Measurements from ENCODE around the gene SLC30A5.
"Not testable (repeated sequence)": the region's sequence is repeated elsewhere in the genome, so short reads cannot be mapped to it uniquely, and the experiment has no call there.

SLC30A5 gene

GRCh38 chr5:69092969-69093368, 845 bp upstream of the SLC30A5 start:
- H3K4me1 ChIP-seq = peaks cover 5% of the 10 kb centered on the region

GRCh38 chr5:69099302-69099701, 5.5 kb downstream of the SLC30A5 start:
- Histone ChIP-seq H3K9ac (no peak overlapping the region), H3K9me3 (ENCODE audit: control insufficient read depth, low read length) (no peaks in the 10 kb centered on the region), H3K27me3 (ENCODE audit: control insufficient read depth, insufficient read depth, low read length) (no peaks in the 10 kb centered on the region), H3K4me1 (peaks cover 5% of the 10 kb centered on the region), H3K4me3 (ENCODE audit: low read depth, low read length) (no peak overlapping the region), H3K36me3 (ENCODE audit: control insufficient read depth, insufficient read depth, low read length) (no peaks in the 10 kb centered on the region), H3K79me2 (peaks cover 25% of the 10 kb centered on the region), H2AFZ (no peak overlapping the region), H3K27ac (no peak overlapping the region), H3K4me2 (ENCODE audit: low read length) (no peak overlapping the region)
- no peak for TF ChIP-seq CTCF (IDR thresholded peaks at IDR 0.05)

More at GRCh38 chr5:69092969-69093368, 845 bp upstream of the SLC30A5 start:
- Histone ChIP-seq H3K36me3 (ENCODE audit: control insufficient read depth, insufficient read depth, low read length) (no peaks in the 10 kb centered on the region), H3K4me2 (ENCODE audit: low read length) (no peak overlapping the region), H2AFZ (peak overlapping the region; percentile 99), H3K27me3 (ENCODE audit: control insufficient read depth, insufficient read depth, low read length) (no peaks in the 10 kb centered on the region), H3K79me2 (peaks cover 22% of the 10 kb centered on the region), H3K9me3 (ENCODE audit: control insufficient read depth, low read length) (no peaks in the 10 kb centered on the region), H3K4me3 (ENCODE audit: low read depth, low read length) (no peak overlapping the region), H3K27ac (no peak overlapping the region), H3K9ac (no peak overlapping the region)
- TF ChIP-seq CTCF (IDR thresholded peaks at IDR 0.05) = no peak

- no peaks in the 10 kb centered on the region for H3K4me1 ChIP-seq
- no peak for TF ChIP-seq CTCF (IDR thresholded peaks at IDR 0.05)
- no peak overlapping the region for H3K9ac ChIP-seq
- H2AFZ ChIP-seq = no peak overlapping the region
- no peaks in the 10 kb centered on the region for H3K27me3 ChIP-seq (ENCODE audit: control insufficient read depth, insufficient read depth, low read length)
- H3K27ac ChIP-seq = no peak overlapping the region
- no peaks in the 10 kb centered on the region for H3K36me3 ChIP-seq (ENCODE audit: control insufficient read depth, insufficient read depth, low read length)
- no peaks in the 10 kb centered on the region for H3K9me3 ChIP-seq (ENCODE audit: control insufficient read depth, low read length)
- H3K4me2 ChIP-seq (ENCODE audit: low read length) = no peak overlapping the region
- no peak overlapping the region for H3K4me3 ChIP-seq (ENCODE audit: low read depth, low read length)
- no peaks in the 10 kb centered on the region for H3K79me2 ChIP-seq
Measured at GRCh38 chr5:69103521-69103920, 9.7 kb downstream of the SLC30A5 start.

- no peak overlapping the region for H2AFZ ChIP-seq
- no peaks in the 10 kb centered on the region for H3K9me3 ChIP-seq (ENCODE audit: control insufficient read depth, low read length)
- no peak overlapping the region for H3K4me2 ChIP-seq (ENCODE audit: low read length)
- H3K79me2 ChIP-seq = no peaks in the 10 kb centered on the region
- no peak overlapping the region for H3K9ac ChIP-seq
- H3K4me1 ChIP-seq = no peaks in the 10 kb centered on the region
- no peaks in the 10 kb centered on the region for H3K36me3 ChIP-seq (ENCODE audit: control insufficient read depth, insufficient read depth, low read length)
- H3K27ac ChIP-seq = no peak overlapping the region
- H3K27me3 ChIP-seq (ENCODE audit: control insufficient read depth, insufficient read depth, low read length) = no peaks in the 10 kb centered on the region
- no peak overlapping the region for H3K4me3 ChIP-seq (ENCODE audit: low read depth, low read length)
- no peak for TF ChIP-seq CTCF (IDR thresholded peaks at IDR 0.05)
Measured at GRCh38 chr5:69105996-69106906, 12.4 kb downstream of the SLC30A5 start.

GRCh38 chr5:69108367-69108766, 14.6 kb downstream of the SLC30A5 start:
- not testable (repeated sequence) for H3K36me3 ChIP-seq (ENCODE audit: control insufficient read depth, insufficient read depth, low read length); H3K79me2 ChIP-seq; H3K27ac ChIP-seq; H3K4me3 ChIP-seq (ENCODE audit: low read depth, low read length); H3K4me2 ChIP-seq (ENCODE audit: low read length); H2AFZ ChIP-seq; H3K27me3 ChIP-seq (ENCODE audit: control insufficient read depth, insufficient read depth, low read length); H3K4me1 ChIP-seq; H3K9me3 ChIP-seq (ENCODE audit: control insufficient read depth, low read length); H3K9ac ChIP-seq

Data from parathyroid adenoma (tissue), 2 donors.